ENCODE measurements around the gene ITGB2. TPM values are rescaled to one million over a fixed set of nuclear protein-coding genes. Genes with fewer than 3 reads are reported as not detected.
A peak's percentile ranks its signal among the peaks of the same experiment; 100 is the strongest.

The ITGB2 gene
- total RNA-seq, 1 experiment from 2014 or later: 24.8 TPM

DNA sequence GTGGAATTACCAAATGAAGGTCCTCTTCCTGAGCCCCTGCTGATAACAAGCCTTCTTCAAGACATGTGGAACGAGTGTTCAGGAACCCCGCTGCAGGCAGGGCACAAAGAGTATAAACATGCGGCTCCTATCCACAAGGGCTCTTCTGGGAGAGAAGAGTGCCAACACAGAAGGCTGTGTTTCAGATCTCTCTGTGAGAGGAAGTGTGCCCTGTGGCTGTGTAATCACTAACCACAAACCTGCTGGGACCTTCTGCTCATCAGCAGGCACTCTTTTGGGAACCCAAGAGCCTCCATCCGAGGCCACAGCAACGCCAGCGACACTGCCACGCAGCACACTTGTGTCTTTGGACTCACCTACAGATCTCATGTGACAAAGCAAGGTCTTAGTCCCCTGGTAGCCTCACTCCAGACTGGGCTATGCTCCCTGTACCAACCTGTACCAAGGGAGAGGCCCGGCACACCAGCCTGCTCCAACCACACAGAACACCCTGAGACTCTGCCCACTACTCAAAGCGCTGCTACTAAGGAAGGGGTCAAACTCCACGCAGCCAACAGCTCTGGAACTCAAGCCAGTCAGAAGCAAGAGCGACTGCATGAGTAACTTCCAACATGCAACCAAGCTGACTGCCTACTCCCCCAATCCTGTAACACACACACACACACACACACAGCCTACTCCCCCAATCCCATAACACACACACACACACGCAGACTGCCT, 55.0 kb downstream of the ITGB2 start:
- no peak for DNase-seq (ENCODE audit: unreplicated experiment)
- ChIA-PET CTCF (interaction anchor here (0.9 kb wide), 1 partner anchor 16 kb away, joined by 3 read pairs; no protein-coding TSS in a partner anchor), POLR2A (no interaction called here)
- H3K4me3 Mint-ChIP-seq (ENCODE audit: unreplicated experiment): no peak overlapping the region
- H3K9me3 Mint-ChIP-seq (ENCODE audit: unreplicated experiment): no peaks in the 10 kb centered on the region
- TF ChIP-seq CTCF (IDR thresholded peaks at IDR 0.05; ENCODE audit: unreplicated experiment): no peak
- peak overlapping the region; percentile 20 for H3K27ac Mint-ChIP-seq (ENCODE audit: low read depth, unreplicated experiment)
- H3K4me1 Mint-ChIP-seq (ENCODE audit: insufficient read depth, unreplicated experiment): peaks cover 49% of the 10 kb centered on the region
- H3K27me3 Mint-ChIP-seq (ENCODE audit: insufficient read depth, unreplicated experiment): no peaks in the 10 kb centered on the region
- BruUV-seq (replicated peaks): no TSS peak
- peaks cover 62% of the 10 kb centered on the region for H3K36me3 Mint-ChIP-seq (ENCODE audit: insufficient read depth, unreplicated experiment)
- intact Hi-C loops (cut with micrococcal nuclease): no loop called here

GRCh38 chr21:44862869-44863685, 57.6 kb downstream of the ITGB2 start:
- no peak for DNase-seq (ENCODE audit: unreplicated experiment)
- H3K27me3 Mint-ChIP-seq (ENCODE audit: insufficient read depth, unreplicated experiment): no peaks in the 10 kb centered on the region
- ChIA-PET CTCF (interaction anchor here (0.7 kb wide), 1 partner anchor 237 kb away, joined by 3 read pairs; no protein-coding TSS in a partner anchor), POLR2A (no interaction called here)
- H3K36me3 Mint-ChIP-seq (ENCODE audit: insufficient read depth, unreplicated experiment): peaks cover 79% of the 10 kb centered on the region
- no peak overlapping the region for H3K4me3 Mint-ChIP-seq (ENCODE audit: unreplicated experiment)
- TF ChIP-seq CTCF (IDR thresholded peaks at IDR 0.05; ENCODE audit: unreplicated experiment): no peak
- no peaks in the 10 kb centered on the region for H3K9me3 Mint-ChIP-seq (ENCODE audit: unreplicated experiment)
- no TSS peak for BruUV-seq (replicated peaks)
- intact Hi-C loops (cut with micrococcal nuclease): no loop called here
- H3K27ac Mint-ChIP-seq (ENCODE audit: low read depth, unreplicated experiment): no peak overlapping the region
- H3K4me1 Mint-ChIP-seq (ENCODE audit: insufficient read depth, unreplicated experiment): peaks cover 43% of the 10 kb centered on the region

GRCh38 chr21:44858791-44859190, 61.9 kb downstream of the ITGB2 start:
- H3K27me3 Mint-ChIP-seq (ENCODE audit: insufficient read depth, unreplicated experiment): no peaks in the 10 kb centered on the region
- POLR2A ChIA-PET: interaction anchor here (0.6 to 1.4 kb wide), 3 partner anchors 11 to 720 kb away, joined by 3 to 6 read pairs (median 4); no protein-coding TSS in a partner anchor
- no peak for TF ChIP-seq CTCF (IDR thresholded peaks at IDR 0.05; ENCODE audit: unreplicated experiment)

DNA sequence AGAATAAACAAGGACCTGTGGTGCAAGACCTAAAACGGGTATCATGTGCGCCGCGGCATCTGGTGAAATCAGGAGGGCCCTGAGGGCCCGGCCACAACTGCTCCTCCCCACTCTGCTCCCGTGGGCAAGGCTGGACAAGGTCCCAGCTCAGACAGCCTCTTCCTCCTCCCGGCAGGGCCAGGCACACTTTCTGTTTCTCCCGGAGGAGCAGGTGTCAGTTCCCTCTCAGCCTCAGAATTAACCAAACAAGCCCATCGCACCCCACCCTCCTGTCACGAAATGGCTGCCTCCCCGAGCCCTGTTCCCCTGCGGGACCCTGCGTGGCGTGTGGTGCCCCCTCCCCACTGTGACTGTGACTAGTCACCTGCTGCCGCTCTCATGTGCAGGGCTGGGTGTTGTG, 62.4 kb downstream of the ITGB2 start:
- intact Hi-C loops (cut with micrococcal nuclease): no loop called here
- Mint-ChIP-seq H3K36me3 (ENCODE audit: insufficient read depth, unreplicated experiment) (peaks cover 97% of the 10 kb centered on the region), H3K27me3 (ENCODE audit: insufficient read depth, unreplicated experiment) (no peaks in the 10 kb centered on the region), H3K27ac (ENCODE audit: low read depth, unreplicated experiment) (no peak overlapping the region), H3K4me1 (ENCODE audit: insufficient read depth, unreplicated experiment) (peaks cover 24% of the 10 kb centered on the region), H3K9me3 (ENCODE audit: unreplicated experiment) (no peaks in the 10 kb centered on the region), H3K4me3 (ENCODE audit: unreplicated experiment) (peak overlapping the region; percentile 35)
- BruUV-seq (replicated peaks): no TSS peak
- CTCF ChIA-PET: interaction anchor here (1.2 kb wide), 1 partner anchor 11 kb away, joined by 4 read pairs; no protein-coding TSS in a partner anchor
- no peak for DNase-seq (ENCODE audit: unreplicated experiment)
- POLR2A ChIA-PET: interaction anchor here (1.1 to 1.4 kb wide), 4 partner anchors 11 to 57 kb away, joined by 4 to 6 read pairs (median 5); no protein-coding TSS in a partner anchor
- TF ChIP-seq CTCF (IDR thresholded peaks at IDR 0.05; ENCODE audit: unreplicated experiment): no peak

More at GRCh38 chr21:44858791-44859190, 61.9 kb downstream of the ITGB2 start:
- Mint-ChIP-seq H3K4me3 (ENCODE audit: unreplicated experiment) (peak overlapping the region; percentile 35), H3K36me3 (ENCODE audit: insufficient read depth, unreplicated experiment) (peaks cover 97% of the 10 kb centered on the region), H3K9me3 (ENCODE audit: unreplicated experiment) (no peaks in the 10 kb centered on the region), H3K27ac (ENCODE audit: low read depth, unreplicated experiment) (no peak overlapping the region), H3K4me1 (ENCODE audit: insufficient read depth, unreplicated experiment) (peaks cover 24% of the 10 kb centered on the region)
- BruUV-seq (replicated peaks): no TSS peak
- intact Hi-C loops (cut with micrococcal nuclease): no loop called here
- CTCF ChIA-PET: no interaction called here
- DNase-seq (ENCODE audit: unreplicated experiment): no peak

Measured in MCF 10A (cell line).